Renal cortical epithelial cell (primary cell): ENCODE results near the gene CD96. TPM values are rescaled to one million over a fixed set of nuclear protein-coding genes. Genes with fewer than 3 reads are reported as not detected.

Experiments
- DNase-seq: peaks from one replicate; pipeline ENCODE4 v3.0.0-alpha.2; 2011; ENCODE audit warnings: low read depth
- total RNA-seq: library from RNA; depleted of rRNA; stranded (reverse); fragments of >200 nt; gene quantifications from 2 replicates; pipeline ENCODE4 v1.2.3, GENCODE V29; 2014

The CD96 gene
- total RNA-seq, 1 donor from 2014 or later: 0.05 TPM

DNA sequence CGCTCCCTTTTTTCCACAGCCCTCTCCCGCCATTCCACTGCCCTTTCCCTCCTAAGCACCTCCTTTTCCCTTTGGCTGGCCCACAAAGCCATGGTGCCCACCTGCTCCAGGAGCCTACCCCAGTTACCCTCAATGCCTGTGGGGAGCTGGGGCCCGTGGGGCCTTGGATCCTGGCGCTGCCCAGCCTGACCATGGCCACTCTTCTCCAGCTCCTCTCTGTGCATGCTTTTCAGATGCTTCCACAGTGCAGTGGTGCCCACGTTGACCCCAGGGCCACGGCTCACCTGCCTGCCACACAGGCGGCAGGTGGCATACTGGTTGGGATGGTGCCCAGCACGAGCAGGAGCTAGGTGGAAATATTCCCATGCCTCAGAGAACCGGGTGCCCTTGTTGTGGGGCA is 51.7 kb downstream of the CD96 start:
- DNase-seq: no peak

DNA sequence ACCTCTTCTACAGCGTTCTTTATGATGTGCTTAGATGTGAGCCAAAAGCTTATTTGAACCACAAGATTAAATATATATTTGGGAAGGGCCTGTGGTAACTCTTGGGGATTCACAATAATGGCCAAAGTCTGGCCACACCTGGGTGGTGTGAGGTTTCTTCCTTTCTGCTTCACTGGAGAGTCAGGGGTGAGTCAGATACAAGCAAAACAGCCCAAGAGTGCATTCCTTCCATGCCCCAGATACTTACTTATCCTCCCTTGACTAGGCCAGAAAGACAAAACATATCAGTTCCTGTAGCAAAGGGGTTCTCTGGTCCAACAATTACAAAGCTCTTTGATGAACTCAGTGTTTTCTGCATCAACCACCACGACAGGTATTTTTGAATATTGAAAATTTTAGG is 52.2 kb downstream of the CD96 start:
- peak; percentile 95 for DNase-seq

DNA sequence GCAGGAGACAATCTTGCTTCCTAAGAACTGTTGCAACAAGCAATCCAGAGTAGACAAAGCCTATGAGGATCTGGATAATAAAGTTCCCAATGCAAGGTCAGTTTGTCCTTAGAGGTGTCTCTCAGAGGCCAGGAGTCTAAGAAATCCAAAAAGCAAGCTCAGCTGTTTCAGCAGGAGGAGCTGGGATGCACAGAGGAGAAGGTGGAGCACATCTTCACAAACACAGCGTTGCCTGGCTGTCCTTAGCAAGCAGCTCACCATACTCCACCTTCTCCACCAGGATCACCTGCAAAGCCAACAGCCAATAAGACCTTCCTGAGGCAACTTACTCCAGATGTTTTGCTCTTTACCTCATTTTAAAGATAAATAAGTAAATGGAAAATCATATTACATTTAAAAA is 52.8 kb downstream of the CD96 start:
- no peak for DNase-seq

DNA sequence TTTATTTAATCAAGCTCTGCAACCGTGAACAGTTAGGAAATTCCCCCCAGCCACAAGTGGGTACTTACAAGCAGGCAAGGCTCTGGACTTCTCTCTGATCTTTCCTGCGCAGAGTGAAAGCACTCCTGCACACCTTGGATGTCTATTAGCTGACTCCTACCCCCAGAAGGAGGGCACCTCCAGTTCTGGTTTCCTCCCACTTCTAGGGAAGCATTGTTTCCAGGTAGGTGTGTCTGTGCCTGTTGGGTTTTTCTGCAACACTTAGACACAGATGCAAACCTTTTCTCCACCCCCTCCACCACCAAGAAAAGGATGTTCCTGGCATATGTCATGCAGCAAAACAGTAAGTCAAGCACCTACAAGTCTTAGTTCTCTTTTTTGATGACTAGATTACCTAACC is 53.2 kb downstream of the CD96 start, which contains the start of gene ZBED2:
TSS of gene ZBED2 (minus strand) at position 115 of the 400 bp plus-strand sequence. CDS start 1,145 bp downstream, outside the sequence.
- peak; percentile 59 for DNase-seq

DNA sequence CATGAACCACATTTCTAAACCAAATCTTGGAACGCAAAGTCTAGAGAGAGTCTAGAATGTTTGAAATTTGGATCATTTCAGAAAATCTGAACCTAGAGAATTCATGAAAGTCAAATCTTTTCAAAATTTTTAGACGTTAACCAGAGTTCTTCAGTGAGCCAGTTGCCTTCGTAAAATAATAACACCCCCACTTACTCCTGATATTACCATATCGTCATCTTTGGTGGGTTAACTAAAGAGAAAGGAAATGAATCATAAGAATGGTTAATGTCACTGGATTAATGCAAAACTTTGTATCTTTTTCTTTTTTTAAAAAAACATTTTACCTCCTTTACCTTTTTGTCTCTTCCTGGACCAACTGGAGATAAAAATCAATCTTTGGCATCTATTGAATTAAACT is 54.3 kb downstream of the CD96 start:
- DNase-seq: no peak

DNA sequence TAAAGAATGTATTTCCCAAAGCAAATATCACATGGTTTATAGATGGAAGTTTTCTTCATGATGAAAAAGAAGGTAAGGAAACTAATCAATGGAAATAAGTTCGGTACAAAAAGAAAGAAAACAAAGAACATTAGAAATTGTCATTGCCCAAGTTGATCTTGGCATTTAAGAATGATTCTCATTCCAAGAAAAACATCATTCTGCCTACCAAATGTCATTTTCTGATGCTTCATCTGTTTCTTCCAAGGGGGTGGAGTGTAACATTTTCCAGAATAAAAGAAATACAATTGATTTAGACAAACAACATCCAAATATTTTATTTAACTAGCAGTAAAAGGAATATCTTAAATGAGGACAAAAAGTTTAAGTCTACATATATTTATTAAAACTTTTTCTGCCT is 56.1 kb downstream of the CD96 start:
- no peak for DNase-seq

DNA sequence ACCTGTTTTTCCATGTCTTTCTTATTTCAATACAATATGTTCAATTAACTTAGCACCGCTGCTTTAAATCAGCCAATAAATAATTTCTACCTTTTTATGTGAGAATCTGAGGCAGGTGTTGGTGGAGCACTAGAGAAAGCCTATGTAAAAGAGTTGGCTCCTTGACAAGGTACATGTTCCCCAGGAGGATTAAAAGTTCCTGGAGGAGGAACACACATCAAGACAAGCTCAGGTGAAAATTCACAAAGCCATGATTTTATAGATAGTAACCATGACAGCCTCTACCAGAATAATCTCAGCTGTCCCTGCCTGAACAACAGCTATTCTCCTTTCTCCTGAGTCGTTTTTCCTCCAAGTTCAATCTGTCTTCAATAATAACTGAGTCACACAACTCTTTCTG is 56.6 kb downstream of the CD96 start:
- DNase-seq: no peak

DNA sequence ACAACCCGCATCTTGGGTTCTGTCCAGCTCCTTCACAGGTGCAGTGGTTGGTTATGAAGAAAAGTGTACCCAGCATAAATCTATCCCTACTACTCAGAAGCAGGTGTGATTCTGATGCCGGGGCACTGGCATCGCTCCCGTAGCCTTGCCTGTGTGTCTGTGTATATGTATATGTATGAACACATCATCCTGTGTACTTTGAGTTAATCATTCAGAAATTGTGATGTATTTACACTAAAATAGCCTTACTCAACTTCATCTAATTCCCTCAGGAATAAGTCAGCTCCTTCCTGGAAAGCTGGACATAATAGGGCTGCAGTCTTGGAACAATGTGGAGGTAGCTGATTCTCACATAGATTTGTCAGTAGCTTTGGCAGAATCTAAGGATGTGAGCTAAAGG is 59.8 kb downstream of the CD96 start:
- peak; percentile 65 for DNase-seq

DNA sequence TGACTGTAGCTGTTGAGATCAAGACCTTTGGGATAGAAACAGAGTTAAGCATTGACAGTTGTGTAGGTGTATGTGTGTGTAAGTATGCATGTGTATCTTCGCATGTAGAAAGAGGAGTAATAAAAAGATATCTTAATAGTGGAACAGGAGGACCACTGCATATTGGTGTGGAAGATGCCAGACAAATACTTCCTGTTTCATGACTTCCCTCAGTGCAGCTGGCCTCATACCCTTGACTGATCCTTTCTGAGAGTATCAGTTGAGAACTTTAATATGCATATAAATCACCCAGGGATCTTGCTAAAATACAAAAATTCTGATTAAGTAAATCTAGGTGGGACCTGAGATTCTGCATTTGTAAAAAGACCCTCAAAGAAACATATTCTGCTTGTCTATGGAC is 61.7 kb downstream of the CD96 start:
- no peak for DNase-seq

DNA sequence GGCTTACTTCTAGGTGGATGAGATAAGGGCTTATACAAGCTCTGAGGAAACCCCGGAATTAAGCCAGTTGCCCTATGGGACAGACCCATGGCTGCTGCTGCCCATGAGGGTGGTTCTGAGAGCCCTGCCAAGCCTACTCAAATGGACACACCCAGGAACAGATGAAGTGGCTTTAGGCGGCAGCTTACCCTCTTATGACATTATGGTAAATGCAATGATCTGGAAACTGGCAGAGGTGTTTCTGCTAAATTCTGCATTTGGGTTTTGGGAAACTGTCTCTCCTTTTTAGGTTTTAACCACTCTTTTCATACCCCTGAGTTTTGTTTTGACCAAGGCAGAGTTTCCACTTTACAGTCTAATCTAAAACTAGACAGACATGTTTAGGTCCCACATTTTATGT is 62.1 kb downstream of the CD96 start:
- DNase-seq: no peak

DNA sequence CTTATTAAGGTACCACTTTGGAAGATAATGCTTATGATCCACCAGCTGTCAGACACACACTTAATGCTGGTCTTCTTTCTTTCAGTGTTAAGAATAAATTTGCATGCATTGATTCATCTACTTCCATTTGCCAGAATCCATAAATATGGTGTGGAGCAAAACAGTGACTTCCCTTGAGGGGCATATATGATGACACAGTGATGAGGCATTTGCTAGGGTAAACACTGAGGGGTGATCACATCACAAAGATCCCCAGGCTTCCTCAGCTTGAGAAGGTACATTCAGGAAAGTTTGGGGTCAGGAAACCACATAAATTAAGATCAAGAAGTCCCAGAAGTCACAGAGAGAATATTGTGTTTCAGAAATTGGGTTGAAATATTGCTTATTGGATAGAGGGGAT is 63.0 kb downstream of the CD96 start:
- DNase-seq: no peak

DNA sequence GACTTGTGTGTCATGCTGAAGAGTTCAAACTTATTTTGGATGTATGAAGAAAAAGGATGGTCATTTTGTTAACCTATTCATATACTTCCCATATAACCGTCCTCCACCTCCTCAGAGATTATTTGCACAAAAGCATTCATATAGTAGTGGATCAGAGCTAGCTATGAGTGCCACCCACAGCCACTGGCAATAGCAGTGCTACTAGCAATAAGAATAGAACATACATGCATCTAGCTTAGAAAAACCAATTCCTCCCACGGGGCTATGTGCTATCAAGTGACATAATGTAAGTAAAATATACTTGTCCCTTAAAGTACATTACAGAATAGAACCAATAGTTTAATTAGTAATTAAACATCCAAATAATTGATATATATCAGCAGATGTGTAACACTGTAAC is 63.5 kb downstream of the CD96 start:
- DNase-seq: no peak

DNA sequence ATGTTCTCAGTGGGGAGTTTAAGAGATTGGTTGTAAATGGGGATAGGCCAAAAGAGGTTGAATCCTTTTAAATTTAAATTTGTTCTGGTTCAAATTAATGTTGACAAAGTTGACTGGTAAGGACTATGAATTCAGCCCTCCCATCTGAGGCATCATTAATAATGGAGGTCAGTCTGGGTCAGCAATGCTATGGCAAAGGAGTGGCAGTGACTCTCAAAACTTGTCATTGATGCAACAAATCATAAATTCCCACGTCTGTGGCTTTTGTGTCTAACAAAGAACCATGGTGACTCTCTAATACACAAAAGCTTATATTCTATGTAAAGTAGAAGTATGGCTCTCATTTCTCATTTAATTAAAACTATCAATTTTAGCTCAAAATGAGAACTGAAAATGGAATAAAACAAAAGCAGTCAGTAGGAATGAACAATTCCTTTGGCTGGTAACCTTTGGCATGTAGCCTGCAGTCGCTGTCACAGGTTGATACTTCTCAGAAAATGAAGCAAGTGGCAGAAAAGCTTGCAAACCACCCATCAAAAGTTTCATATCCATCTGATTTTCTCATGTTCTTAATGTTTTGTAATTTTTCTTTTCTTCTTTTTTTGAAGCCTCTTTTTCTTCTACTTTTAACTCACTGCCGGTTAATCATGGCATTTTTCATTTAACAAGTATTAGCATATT is 65.4 kb downstream of the CD96 start:
- DNase-seq: no peak

DNA sequence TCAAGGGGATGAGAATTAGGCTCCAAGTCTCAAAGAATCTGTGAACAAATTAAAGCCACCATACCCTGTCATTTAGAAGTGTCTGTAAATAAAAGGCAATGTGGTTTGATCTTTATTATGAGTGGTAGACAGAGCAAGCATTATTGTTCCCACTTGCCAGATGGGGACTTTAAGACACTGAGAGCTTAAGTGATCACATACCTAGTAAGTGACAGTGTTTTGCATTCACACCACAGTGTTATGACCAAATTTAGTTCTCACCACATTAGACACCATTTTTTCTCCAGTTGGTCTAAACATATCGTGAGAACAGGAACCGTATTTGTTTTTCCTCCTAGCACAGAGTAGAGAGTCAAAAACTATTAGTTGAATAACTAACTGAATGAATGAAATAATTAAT is 66.4 kb downstream of the CD96 start:
- DNase-seq: no peak

DNA sequence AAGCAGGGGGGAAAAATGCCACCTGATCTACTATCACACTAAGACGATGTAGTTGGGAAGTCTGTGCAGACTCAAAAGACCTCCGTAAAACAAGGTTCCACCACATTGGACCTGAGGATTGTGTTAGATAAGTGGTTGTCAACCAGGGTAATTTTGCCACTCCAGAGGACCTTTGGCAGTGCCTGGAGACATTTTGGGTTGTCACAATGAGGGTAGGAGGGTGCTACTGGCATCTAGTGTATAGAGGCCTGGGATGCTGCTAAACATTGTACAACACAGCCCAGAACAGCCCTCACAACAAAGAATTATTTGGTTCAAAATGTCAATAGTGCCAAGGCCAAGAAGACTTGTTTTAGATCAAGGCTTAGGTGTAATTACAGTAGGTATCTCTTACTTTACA is 67.7 kb downstream of the CD96 start:
- no peak for DNase-seq

DNA sequence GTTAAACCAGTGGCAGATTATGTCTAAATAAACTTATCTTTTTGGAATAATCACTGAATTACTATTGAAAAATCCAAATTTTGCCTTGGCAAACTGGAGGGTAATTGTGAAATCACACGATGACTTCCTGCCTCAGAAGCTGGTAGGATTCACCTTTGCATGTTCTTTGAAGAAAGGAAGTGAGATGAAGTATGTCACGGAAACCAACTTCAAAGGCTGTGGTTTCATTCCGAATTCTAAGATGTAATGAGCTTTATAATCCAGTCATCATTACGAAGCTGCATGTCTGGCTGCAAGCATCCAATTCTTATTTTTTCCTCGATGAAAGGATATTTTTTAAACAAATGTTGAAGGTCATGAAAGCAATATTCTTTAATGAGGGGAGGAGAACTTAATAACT is 68.2 kb downstream of the CD96 start:
- peak; percentile 45 for DNase-seq

DNA sequence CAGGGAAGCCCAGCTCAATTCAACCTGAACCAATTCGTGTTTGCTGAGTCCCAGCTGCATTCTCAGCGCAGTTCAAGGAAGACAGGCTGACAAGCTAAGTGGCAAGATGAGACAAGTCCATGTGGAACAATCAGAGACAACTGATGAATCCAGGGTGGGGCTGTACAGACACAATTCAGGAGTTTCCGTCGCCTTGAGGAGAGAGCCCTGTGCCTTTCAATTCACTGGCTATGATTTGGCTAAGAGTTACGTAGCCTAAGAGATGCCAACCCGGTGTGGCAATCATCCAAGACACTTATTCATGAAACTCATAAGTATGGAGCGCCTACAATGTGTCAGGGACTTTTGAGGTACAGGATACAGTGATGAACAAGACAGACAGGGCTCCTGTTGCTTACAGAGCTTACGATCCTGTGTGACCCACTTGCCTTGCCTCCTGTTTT is 68.6 kb downstream of the CD96 start:
- DNase-seq: no peak

DNA sequence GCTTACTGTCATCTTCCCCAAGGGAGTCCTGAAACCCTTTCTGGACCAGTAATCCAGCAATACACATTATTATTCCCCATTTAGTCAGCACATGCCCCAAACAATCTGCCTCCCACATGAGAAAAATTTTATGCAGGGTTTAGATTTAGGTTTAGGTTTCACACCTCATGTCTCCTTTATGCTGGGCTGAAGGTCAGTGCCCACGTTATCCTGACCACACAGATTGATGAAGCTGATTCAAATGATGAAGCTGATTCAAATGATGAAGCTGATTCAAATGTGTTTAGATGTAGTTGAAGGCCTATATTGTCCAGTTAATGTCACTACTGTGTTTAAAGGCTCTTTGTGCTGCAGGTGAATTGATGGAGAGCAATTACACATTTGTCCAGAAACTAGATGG is 71.3 kb downstream of the CD96 start:
- no peak for DNase-seq

DNA sequence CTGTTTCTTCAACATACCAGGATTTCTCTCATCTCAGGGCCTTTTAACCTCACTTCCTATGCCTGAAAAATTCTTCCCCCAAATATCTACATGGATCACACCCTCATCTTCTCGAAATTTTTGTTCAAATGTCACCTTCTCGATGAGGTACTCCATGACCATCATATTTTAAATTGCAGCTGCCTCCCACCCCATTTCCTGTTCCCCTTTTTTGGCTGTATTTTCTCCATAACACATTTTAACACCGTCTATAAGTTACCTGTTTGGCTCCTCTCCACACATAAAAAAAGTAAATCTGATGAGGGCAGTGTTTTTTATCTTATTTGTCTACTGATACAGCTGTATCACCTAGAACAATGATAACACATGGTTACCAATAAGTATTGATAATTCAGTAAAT is 73.9 kb downstream of the CD96 start:
- DNase-seq: no peak

DNA sequence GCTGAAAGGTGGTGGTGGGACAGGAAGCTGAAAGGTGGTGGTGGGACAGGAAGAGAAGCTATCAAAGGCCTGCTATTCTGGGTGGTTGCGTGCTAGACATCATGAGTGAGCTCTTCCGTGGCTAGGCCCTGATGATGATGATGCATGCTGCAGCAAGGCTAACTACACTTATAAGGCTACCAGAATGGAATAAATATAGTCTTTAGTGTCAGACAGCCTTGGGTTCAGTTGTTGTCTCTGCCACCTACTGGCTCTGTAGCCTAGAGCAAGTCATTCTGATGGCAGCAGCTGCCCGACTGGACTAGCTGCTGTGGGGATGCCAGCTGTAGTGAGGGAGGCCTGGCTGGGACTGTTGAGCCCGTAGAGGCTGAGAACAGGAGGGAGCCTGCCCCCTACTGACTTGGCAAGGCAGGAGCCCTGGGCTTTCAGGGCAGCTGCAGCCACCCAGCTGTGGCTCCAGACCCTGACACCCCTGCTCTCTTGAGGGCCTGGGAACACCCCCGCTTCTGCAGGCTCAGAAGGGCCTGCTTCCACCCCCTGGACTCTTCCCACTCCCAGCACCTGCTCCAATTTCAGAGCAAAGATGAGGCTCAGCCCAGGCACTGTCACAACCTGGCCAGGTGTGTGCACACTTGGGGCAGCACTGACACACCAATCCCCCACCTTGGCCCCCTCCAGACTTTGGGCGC is 74.6 kb downstream of the CD96 start:
- DNase-seq: no peak

DNA sequence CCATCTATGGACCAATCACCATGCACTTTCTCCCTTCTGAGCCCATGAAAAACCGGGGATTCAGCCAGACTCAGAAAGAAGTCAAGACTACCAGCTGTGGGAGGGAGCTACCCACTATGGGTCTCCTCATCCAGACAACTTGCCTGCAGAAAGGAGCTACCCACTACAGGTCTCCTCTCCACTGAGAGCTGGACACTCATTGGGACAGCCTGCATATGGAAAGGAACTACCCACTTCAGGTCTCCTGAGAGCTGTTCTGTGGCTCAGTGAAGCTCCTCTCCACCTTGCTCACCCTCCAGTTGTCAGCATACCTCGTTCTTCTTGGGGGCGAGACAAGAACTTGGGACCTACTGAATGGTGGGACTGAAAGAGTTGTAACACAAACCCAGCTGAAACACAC is 75.4 kb downstream of the CD96 start:
- DNase-seq: no peak

DNA sequence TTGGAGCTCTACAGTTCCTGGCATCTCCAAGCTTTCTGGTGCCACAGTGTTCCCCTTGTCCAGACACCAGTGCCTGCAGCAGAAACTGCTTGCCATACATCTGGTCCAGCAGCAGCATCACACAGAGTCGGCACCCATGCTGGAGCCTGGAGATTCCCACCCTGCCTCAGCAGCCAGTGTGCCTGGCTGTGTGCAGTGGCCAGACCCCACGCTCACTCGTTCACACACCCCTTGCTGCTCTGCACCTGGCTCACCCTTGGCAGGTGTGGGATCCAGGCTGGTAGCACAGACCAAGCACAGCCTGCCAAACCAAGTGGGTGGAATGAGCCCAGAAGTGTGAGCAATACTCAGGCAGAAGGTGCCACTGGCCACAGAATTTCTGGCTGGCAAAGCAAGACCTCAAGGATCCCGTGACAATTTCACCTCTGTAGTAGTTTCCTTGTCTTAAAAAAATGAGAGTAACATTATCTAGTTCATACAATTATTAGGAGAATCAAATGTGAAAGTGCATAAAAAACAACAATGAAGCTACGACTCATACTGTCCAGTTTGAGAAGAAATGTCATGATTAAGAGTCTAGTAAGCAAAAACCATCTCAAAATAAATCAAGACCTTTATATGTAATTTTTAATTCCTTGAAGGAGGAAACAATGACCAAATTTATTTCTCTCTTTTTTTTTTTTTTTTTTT is 76.1 kb downstream of the CD96 start:
- DNase-seq: no peak

DNA sequence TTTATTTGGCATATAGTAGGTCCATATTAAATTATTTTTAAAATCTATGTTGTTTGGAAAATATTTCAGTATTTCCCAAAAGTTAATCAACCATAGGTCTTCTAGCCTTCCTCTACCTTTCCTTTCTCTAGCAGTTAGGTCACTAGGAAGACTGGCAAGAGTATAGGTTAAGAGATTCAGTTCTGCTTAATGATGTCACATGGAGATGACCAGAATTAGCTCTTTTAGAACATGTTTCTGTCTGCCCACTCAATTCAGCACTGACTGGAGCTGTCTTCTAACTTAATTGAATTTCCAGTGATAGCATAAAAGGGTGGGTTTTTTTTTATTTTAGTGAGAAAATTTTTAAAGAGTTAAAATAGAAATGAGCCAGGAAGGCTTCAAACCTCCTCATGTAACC is 76.9 kb downstream of the CD96 start:
- DNase-seq: no peak
